Stimulated activated CD4-positive, alpha-beta T cell treated with anti-CD3 and anti-CD28 coated beads, Interleukin-4, amount 100 ng/mL, for 1 hour (primary cell): ENCODE measurements around the gene MGAT3.

Source experiments
- DNase-seq: peaks from one replicate; pipeline ENCODE4 v3.0.0-alpha.2; 2020

The MGAT3 gene

GRCh38 chr22:39429186-39429585, 27.6 kb upstream of the MGAT3 start:
- DNase-seq, result no peak

- no peak for DNase-seq
These were observed 26.8 kb upstream of the MGAT3 start for GRCh38 chr22:39429916-39430575.

DNA sequence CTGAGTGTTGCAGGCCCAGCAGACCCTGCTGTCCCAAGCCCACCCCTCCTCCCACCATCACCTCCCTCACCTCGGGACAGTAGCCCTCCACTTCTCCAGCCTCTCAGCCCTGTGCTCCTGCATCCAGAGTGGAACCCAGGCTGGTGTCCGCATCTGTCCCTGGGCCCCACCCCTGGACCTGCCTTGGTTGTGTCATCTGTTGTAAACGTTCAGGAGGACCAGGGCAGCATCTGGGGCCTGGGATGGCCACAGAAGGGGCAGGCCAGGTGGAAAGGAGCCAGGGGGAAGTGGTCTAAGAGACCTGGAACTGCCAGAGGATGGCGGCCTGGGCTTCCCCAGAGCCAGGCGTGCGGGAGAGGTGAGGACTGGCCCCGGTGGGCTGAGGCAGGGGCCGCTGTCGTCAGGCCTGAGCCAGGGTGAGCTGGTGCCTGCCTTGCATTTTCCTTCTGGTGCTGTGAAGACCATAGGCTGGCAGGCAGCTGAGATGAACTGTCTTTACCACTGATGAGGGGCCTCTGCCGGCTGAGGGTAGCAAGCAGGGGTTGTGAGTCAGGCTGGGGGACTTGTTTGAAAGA, 26.1 kb upstream of the MGAT3 start:
- no peak for DNase-seq

- no peak for DNase-seq
These were observed 25.5 kb upstream of the MGAT3 start for GRCh38 chr22:39431216-39431801.

- no peak for DNase-seq
These were observed 25.0 kb upstream of the MGAT3 start for GRCh38 chr22:39431821-39432251.

GRCh38 chr22:39432361-39432811, 24.4 kb upstream of the MGAT3 start:
- no peak for DNase-seq

- no peak for DNase-seq
These were observed 23.2 kb upstream of the MGAT3 start for GRCh38 chr22:39433476-39434242.

DNA sequence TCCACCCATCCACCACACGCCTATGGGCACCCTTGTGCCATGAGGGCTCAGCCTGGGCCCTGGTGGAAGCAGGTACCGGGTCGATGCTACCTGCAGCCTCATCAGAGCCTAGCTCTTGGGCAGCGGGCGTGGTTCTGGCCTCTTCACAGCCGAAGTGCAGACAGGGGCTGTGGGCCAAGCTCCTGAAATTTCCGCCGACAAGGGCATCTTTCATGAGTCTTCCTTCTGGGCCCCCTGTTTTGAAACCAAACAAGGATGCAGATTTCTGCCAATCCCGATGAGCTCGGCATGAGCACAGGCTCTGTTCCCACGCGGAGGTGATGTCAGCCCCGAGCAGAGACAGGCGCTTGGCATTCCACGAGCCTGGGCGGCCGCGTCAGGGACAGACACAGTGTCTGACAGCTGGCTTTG, 22.6 kb upstream of the MGAT3 start:
- no peak for DNase-seq

- no peak for DNase-seq
These were observed 22.1 kb upstream of the MGAT3 start for GRCh38 chr22:39434721-39435120.

DNA sequence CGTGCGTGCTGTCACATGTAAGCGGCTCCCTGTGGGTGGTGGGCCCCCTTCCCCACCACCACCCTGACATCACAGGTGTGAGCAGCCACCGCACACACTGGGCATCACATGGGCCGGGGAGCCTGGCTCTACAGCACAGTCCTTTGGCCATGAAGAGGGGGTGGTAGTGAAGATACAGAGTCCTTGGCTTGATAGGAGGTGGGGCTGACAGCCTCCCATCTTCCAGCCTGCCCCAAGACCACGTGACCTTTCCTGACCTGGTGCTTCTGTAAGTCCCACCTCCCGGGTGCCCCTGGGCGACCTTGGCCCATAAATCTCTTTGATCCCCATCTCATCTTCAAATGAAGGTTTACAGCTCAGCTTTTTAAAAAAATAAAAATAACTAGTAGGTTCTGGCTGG, 21.2 kb upstream of the MGAT3 start:
- no peak for DNase-seq

DNA sequence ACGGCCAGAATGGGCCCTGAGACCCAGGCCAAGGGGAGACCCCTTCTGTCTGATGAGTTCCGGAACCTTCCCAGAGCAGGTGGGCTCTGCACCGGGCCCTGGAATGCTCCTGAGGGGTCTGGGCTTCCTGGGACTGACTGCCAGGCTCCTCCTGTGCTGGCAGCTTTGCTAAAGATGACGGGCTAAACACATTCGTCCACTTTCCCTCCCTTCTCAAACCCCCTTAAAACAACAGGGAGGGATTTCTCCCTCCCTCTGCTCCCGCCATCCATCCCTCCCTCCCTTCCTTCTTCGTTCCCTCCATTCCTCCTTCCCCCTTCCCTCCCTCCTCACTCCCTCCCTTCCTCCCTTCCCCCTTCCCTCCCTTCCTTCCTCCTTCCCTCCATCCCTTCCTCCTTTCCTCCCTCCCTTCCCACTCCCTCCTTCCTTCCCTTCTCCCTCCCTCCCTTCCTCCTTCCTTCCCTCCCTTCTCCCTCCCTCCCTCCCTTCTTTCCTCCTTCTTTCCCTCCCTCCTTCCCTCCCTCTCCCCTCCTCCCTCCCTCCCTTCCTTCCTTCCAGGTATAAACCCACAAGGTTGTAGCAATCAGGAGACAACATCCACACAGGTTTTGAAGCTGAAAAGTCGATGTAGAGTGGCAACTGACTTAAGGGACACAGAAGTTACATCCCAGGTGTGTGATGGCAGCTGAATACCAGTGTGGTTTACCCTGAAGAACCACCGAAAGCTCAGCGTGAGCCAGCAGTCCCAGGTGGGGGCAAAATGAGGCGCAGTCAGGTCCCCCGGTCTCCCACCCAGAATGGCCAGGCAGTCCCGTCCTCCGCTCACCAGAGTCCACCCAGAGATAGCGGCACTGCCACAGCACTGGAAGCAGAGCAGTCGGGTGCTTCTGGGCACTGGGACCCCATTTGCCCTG, 18.8 kb upstream of the MGAT3 start:
- no peak for DNase-seq

DNA sequence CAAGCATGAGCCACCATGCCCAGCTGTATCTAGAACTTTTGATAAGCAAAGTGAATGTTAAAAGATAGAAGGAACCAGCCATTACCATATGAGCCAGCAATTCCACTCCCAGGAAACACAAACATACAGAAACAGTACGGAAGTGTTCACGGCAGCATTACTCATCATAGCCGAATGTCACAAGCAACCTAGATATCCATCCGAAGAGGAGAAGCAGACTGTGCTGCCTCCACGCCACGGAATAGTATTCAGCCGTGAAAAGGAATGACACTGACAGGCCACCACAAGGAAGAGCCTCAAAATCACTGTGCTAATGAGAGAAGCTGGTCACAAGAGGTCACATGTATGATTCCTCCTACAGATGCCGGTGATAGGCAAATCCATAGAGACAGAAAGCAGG, 17.6 kb upstream of the MGAT3 start:
- DNase-seq, result no peak

GRCh38 chr22:39443398-39443797, 13.4 kb upstream of the MGAT3 start:
- no peak for DNase-seq

DNA sequence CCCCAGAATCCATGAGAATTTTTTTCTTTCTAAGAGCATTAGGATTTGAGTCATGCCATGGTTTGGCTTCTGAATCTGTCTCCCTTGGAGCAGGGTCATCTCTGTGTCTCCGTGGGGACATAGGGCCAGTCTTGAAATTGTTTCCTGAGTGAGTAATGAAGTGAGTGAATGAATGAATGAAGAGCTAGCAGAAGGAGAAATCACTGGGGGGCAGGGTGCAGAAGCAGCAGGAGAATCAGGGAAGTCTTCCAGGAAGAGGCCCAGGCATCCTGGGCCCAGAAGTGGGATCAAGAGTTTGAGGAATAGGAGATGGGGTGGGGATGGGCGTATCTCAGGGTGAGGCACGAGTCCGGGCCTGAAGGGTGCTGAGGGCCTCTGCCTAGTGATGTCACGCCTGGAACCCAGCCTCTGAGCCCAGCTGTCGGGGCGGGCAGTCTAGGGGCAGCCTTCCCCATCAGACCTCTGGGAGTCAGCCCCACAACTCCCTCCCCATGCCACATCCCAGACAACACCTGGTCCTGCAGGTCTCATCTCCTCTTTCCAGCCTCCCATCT, 12.5 kb upstream of the MGAT3 start:
- DNase-seq, result no peak

GRCh38 chr22:39444937-39445465, 11.8 kb upstream of the MGAT3 start:
- DNase-seq, result no peak

DNA sequence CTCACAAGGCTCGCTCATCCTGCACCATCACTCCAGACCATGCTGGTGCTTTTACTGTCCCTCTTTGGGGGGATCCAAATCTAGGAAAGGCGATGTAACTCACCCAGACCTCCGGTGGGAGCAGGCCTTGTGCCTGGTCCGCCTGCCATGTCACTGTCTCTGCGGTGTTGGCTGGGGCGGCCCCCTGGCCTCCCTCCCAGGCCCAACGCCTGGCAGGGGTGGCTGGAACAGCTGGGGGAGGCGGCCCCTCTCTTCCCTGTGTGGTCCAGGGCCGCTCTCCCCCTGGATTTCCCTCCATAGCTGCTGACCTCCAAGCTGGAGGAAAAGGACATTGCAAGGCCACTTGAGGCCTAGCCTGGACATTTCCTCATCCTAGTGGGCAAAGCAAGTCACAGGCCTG, 11.1 kb upstream of the MGAT3 start:
- DNase-seq, result no peak

GRCh38 chr22:39446239-39446721, 10.5 kb upstream of the MGAT3 start:
- DNase-seq, result no peak

GRCh38 chr22:39448205-39449054, 8.4 kb upstream of the MGAT3 start:
- DNase-seq, result no peak

DNA sequence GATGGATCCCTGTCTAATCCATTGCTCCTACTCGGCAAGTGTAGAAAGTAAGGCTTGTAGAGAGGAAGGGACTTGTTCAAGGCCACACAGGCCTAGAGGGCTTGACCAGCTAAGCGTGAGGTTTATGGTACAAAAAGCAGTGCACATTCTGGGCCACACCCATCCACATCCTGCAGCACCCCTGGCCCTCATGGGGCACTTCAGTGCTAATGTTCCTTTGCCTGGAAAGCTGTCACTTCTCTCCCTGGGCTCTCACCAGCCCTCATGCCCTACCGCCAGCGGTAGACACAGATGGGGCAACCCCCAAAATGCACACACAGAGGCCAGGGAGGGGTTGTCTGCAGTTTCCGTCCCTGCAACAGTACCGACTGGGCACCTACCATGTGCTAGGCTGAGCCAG, 7.1 kb upstream of the MGAT3 start:
- no peak for DNase-seq

DNA sequence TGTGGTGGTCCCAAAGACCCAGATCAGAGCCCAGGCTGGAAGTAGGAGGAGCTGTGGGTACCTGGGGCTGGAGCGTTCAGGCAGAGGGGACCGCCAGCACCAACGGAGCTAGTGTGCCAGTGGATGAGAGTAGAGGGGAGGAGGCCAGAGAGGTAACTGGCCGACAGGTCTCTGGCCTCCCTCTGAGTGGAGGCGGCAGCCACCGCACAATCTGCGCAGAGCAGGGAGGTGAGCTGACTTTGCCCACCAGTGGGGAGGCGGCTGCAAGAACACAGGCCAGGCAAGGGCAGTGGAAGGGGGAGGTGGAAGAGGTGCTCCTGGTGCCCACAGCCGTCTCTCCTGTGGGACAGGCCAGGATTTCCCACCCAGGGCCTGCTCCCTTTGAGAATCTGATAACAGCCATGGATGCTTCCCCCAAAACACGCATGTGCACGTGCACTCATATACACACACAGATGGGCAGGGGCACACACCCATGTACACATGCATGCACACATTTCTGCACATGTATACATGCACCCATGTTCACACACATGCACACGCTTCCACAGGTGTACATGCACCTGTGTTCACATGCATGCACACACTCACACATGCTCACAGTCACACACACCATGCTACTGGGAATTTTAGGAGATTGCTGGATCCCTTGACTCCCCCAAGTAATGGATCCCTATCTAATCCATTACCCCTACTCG, 6.4 kb upstream of the MGAT3 start:
- no peak for DNase-seq

GRCh38 chr22:39452740-39453040, 4.1 kb upstream of the MGAT3 start:
- DNase-seq, result no peak
